COLO668 (cell line): ENCODE results near the gene MAPK8IP3.

Experiments
- DNase-seq: peaks from one replicate; lab custom pipeline; 2025; ENCODE audit not compliant: unreplicated experiment; lab: John Stamatoyannopoulos, UW

The MAPK8IP3 gene

GRCh38 chr16:1678500-1679098 lies 27.4 kb upstream of the MAPK8IP3 start:
- DNase-seq: peak; percentile 68

GRCh38 chr16:1680361-1680760 lies 25.6 kb upstream of the MAPK8IP3 start:
- no peak for DNase-seq

GRCh38 chr16:1681032-1681431 lies 25.0 kb upstream of the MAPK8IP3 start:
- DNase-seq: no peak

- no peak for DNase-seq
Measured at GRCh38 chr16:1687427-1688316, 18.3 kb upstream of the MAPK8IP3 start.

GRCh38 chr16:1688807-1689560 lies 17.0 kb upstream of the MAPK8IP3 start:
- no peak for DNase-seq

- DNase-seq: no peak
Measured at GRCh38 chr16:1689853-1690252, 16.1 kb upstream of the MAPK8IP3 start.

GRCh38 chr16:1690810-1691209 lies 15.2 kb upstream of the MAPK8IP3 start:
- DNase-seq: no peak

- DNase-seq: no peak
Measured at GRCh38 chr16:1691276-1691675, 14.7 kb upstream of the MAPK8IP3 start.

- no peak for DNase-seq
Measured at GRCh38 chr16:1691956-1692355, 14.0 kb upstream of the MAPK8IP3 start.

- no peak for DNase-seq
Measured at GRCh38 chr16:1696863-1697262, 9.1 kb upstream of the MAPK8IP3 start.

- DNase-seq: no peak
Measured at GRCh38 chr16:1698680-1699079, 7.3 kb upstream of the MAPK8IP3 start.

- DNase-seq: no peak
Measured at GRCh38 chr16:1700246-1700645, 5.7 kb upstream of the MAPK8IP3 start.

GRCh38 chr16:1701216-1701878 lies 4.6 kb upstream of the MAPK8IP3 start:
- no peak for DNase-seq

GRCh38 chr16:1705324-1705687 lies 689 bp upstream of the MAPK8IP3 start:
- DNase-seq: peak; percentile 36

- peak; percentile 65 for DNase-seq
Measured at GRCh38 chr16:1706386-1707192, 594 bp downstream of the MAPK8IP3 start.

- peak; percentile 39 for DNase-seq
Measured at GRCh38 chr16:1707193-1707790, 1.3 kb downstream of the MAPK8IP3 start.

- DNase-seq: no peak
Measured at GRCh38 chr16:1708083-1708767, 2.2 kb downstream of the MAPK8IP3 start.

- DNase-seq: no peak
Measured at GRCh38 chr16:1708768-1709180, 2.8 kb downstream of the MAPK8IP3 start.

- no peak for DNase-seq
Measured at GRCh38 chr16:1709356-1709755, 3.4 kb downstream of the MAPK8IP3 start.
